ENCODE measurements around the gene RWDD3. TPM values are rescaled to one million over a fixed set of nuclear protein-coding genes. Genes with fewer than 3 reads are reported as not detected.

The RWDD3 gene
- polyA plus RNA-seq, 1 experiment: 11.1 TPM

- ChIA-PET POLR2A (no interaction called here), CTCF (no interaction called here)
- Histone ChIP-seq H3K27me3 (ENCODE audit: control insufficient read depth, insufficient read depth, low read length) (no peaks in the 10 kb centered on the region; the same call in 1 of the 2 replicates), H3K4me3 (ENCODE audit: low read depth, low read length) (no peak overlapping the region), H3K36me3 (ENCODE audit: control insufficient read depth, insufficient read depth, low read length) (no peaks in the 10 kb centered on the region)
- TF ChIP-seq CTCF (IDR thresholded peaks at IDR 0.05; ENCODE audit: insufficient read depth, low read depth, low read length): no peak
- DNase-seq (ENCODE audit: low read depth): no peak
Measured at GRCh38 chr1:95221306-95221705, 12.7 kb upstream of the RWDD3 start.

- Histone ChIP-seq H3K36me3 (ENCODE audit: control insufficient read depth, insufficient read depth, low read length) (no peaks in the 10 kb centered on the region), H3K27me3 (ENCODE audit: control insufficient read depth, insufficient read depth, low read length) (no peaks in the 10 kb centered on the region), H3K4me3 (ENCODE audit: low read depth, low read length) (no peak overlapping the region)
- no peak for DNase-seq (ENCODE audit: low read depth)
- ChIA-PET CTCF (no interaction called here), POLR2A (no interaction called here)
- TF ChIP-seq CTCF (IDR thresholded peaks at IDR 0.05; ENCODE audit: insufficient read depth, low read depth, low read length): no peak
Measured at GRCh38 chr1:95222629-95223028, 11.4 kb upstream of the RWDD3 start.

- Histone ChIP-seq H3K36me3 (ENCODE audit: control insufficient read depth, insufficient read depth, low read length) (no peaks in the 10 kb centered on the region), H3K4me3 (ENCODE audit: low read depth, low read length) (no peak overlapping the region), H3K27me3 (ENCODE audit: control insufficient read depth, insufficient read depth, low read length) (no peaks in the 10 kb centered on the region)
- no peak for DNase-seq (ENCODE audit: low read depth)
- ChIA-PET CTCF (interaction anchor here (1.2 kb wide), 1 partner anchor 10 kb away, joined by 7 read pairs; the partner anchor contains the start of gene RWDD3), POLR2A (no interaction called here)
- no peak for TF ChIP-seq CTCF (IDR thresholded peaks at IDR 0.05; ENCODE audit: insufficient read depth, low read depth, low read length)
Measured at GRCh38 chr1:95223110-95223509, 10.9 kb upstream of the RWDD3 start.

GRCh38 chr1:95226781-95227660 is 7.0 kb upstream of the RWDD3 start:
- ChIA-PET CTCF (no interaction called here), POLR2A (no interaction called here)
- Histone ChIP-seq H3K4me3 (ENCODE audit: low read depth, low read length) (no peak overlapping the region), H3K27me3 (ENCODE audit: control insufficient read depth, insufficient read depth, low read length) (no peaks in the 10 kb centered on the region), H3K36me3 (ENCODE audit: control insufficient read depth, insufficient read depth, low read length) (no peaks in the 10 kb centered on the region)
- no peak for TF ChIP-seq CTCF (IDR thresholded peaks at IDR 0.05; ENCODE audit: insufficient read depth, low read depth, low read length)
- DNase-seq (ENCODE audit: low read depth): no peak

GRCh38 chr1:95229037-95229436 is 5.0 kb upstream of the RWDD3 start:
- no peak for DNase-seq (ENCODE audit: low read depth)
- TF ChIP-seq CTCF (IDR thresholded peaks at IDR 0.05; ENCODE audit: insufficient read depth, low read depth, low read length): no peak
- POLR2A ChIA-PET: no interaction called here
- no peaks in the 10 kb centered on the region for H3K36me3 ChIP-seq (ENCODE audit: control insufficient read depth, insufficient read depth, low read length)
- CTCF ChIA-PET: no interaction called here
- H3K4me3 ChIP-seq (ENCODE audit: low read depth, low read length): no peak overlapping the region
- no peaks in the 10 kb centered on the region for H3K27me3 ChIP-seq (ENCODE audit: control insufficient read depth, insufficient read depth, low read length)

Measured in BJ (cell line).